Activated T-cell treated with anti-CD3 and anti-CD28 coated beads for 4 hours (primary cell): ENCODE results near the gene MAMDC4.
A peak's percentile ranks its signal among the peaks of the same experiment; 100 is the strongest.
"Not testable (repeated sequence)": the region's sequence is repeated elsewhere in the genome, so short reads cannot be mapped to it uniquely, and the experiment has no call there.

ENCODE experiments used
- DNase-seq: peaks from one replicate; pipeline ENCODE4 v3.0.0-alpha.2; 2020

The MAMDC4 gene

DNA sequence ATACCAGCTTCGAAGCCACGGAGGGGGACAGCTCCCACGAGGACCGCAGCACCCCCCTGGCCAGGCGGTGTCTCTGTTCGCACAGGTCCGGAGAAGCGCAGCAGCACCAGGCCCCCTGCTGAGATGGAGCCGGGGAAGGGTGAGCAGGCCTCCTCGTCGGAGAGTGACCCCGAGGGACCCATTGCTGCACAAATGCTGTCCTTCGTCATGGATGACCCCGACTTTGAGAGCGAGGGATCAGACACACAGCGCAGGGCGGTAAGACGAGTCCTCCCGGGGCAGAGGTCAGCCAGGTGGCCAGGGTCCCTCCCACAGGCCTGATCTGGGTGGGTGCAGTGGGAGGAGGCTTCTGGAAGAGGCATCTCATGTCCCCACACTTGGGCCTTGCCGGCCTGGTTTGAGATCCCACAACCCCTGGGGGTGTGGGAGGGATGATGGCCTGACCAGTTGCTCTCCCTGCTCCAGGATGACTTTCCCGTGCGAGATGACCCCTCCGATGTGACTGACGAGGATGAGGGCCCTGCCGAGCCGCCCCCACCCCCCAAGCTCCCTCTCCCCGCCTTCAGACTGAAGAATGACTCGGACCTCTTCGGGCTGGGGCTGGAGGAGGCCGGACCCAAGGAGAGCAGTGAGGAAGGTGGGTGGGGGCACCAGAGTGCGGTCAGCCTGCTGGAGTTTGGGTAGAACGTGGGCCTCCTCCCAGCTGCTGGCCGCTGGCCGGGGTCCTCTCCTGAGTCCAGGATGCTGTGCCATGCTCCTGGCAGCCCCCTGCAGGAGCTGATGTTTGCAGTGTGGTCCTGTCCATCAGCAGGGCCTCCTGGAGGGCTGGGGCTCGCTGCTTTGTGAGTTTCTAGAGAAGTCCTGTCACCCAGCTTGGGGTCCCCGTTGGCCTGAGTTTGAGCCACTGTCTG lies 12.7 kb upstream of the MAMDC4 start:
- DNase-seq: no peak

DNA sequence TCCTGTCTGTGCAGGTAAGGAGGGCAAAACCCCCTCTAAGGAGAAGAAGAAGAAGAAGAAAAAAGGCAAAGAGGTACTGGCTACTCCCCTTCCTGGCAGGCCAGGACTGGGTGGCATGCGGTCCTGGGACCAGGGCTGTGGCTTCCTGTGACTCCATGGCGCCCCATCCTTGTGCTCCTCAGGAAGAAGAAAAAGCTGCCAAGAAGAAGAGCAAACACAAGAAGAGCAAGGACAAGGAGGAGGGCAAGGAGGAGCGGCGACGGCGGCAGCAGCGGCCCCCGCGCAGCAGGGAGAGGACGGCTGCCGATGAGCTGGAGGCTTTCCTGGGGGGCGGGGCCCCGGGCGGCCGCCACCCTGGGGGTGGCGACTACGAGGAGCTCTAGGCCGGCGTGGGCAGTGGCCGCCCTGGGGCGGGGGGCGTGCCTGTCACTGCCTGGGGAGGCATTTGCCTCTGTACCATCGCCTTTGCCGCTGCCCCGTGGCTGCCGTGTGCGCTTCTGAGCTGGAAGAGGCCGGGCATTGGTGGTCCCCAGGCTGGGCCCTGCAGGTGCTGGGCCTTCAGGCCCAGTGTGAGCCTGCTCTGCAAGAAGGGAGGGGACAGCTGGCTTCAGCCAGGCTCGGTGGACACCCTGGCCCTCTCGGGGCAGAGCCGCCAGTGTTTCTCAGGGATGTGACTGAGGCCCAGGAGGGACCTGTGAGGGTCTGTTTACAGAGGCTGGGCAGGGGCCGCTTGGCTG lies 11.8 kb upstream of the MAMDC4 start:
- no peak for DNase-seq

DNA sequence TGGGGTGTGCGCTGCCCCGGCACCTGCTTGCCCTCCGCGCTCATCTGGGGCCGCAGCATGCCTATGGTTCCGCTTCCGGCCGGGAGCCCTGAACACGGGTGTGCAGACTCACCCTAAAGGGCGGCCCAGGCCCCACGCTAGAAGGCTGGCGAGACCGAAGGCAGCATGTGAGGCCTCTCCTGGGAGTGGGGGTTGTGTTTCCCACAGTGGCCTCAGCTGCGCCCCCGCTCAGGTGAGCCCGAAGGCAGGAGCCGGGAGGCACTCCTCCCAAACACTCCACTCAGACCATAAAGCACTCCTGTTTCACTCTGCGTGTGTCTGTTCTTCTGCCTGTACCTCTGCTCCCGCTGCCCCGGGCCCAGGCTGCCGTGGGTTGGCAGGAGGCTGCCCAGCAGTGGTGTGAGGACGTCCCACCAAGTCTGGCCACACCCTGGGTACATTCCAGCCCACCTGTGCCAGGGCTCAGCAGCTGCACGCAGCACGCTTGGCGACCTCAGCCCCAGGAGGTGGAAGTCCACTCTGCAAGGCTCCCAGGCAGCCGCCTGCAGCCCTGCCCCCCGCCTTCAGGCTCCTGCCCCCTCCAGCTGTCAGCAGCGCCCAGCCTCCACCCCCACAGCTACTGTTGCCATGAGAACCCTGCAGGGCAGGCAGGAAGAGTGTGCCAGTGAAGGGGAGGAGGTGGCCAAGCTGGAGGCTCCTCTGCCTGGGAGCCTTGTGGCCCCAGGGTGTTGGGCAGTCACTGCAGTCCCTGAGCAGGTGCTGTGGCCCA lies 11.1 kb upstream of the MAMDC4 start:
- DNase-seq: no peak

- DNase-seq: not testable (repeated sequence)
These were observed 10.3 kb upstream of the MAMDC4 start for GRCh38 chr9:136841646-136842379.

GRCh38 chr9:136842380-136842948 lies 9.7 kb upstream of the MAMDC4 start, which contains the start of gene AJM1:
AJM1 (plus strand) TSS chr9:136842478; CDS start chr9:136844415, 1,937 bp downstream.
- DNase-seq: peak; percentile 70

DNA sequence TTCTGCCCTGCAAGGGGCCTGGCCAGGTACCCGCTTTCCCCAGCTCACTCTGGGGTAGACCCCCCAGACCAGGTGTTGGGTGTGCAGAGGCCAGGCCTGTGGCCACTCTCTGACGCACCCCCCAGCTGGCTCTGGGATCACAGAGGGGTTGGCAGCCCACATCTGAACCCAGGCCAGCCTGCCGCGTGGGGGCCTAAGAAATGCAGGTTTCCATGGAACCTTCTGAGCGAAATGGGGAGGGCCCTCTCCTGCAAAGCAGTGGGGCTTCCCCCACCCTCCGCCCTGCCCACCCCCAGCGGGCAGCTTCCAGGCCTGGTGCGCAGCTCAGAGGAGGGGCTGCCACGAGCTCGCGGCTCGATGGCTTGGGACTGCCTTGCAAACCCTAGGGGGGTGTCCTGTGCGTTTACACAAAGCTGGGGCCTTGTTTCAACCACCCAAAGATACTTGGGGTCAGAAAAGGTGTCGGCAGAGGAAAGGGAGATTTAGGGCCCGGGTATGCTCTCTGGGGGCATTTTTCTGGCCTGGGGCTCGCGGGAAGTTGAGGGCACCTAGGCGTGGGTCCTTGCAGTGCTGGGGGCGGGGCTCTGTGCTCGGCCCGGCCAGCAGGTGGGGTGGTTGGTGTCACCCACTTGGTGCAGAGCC lies 8.9 kb upstream of the MAMDC4 start:
- DNase-seq: not testable (repeated sequence)

DNA sequence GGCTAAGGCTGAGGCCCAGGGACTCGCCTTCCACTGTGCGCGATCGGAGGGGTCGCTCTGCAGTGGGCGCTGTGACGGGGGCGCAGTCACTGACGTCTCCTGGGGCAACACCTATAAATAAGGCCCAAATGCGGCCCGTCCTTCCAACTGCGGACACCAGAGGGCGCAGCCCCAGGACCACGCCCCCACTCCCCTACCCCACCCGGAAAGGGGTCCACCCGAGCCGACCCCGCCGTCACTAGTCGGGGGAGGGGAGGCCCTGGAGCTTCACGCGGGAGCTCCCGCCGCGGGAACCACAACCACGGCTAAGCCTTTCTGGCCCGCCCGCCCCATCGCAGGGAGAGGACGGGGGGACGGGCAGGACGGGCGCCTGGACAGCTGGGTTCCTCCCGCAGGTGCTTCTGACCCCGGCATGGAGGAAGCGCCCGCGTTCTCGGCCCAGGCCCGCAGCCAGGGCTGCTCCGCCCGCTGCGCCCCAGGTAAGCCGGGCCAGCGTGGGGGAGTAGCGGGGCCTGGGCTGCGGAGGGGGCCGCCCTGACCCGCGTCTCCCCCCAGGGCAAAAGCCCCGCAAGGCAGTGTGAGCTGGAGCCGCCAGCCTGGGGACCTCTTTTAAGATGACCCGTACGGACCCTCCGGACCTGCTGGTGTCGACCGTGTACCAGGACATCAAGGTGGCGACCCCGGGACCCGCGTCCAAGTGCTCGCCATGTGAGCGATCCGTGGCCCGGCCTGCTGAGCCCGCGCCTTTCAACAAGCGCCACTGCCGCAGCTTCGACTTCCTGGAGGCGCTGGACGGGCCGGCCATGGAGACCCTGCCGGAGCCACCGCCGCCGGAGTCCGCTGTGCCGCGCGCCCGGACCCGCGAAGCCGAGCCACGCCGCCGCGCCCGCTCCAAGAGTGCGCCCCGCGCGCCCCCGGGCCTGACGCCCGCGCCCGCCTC lies 8.1 kb upstream of the MAMDC4 start:
- peak; percentile 51 for DNase-seq

DNA sequence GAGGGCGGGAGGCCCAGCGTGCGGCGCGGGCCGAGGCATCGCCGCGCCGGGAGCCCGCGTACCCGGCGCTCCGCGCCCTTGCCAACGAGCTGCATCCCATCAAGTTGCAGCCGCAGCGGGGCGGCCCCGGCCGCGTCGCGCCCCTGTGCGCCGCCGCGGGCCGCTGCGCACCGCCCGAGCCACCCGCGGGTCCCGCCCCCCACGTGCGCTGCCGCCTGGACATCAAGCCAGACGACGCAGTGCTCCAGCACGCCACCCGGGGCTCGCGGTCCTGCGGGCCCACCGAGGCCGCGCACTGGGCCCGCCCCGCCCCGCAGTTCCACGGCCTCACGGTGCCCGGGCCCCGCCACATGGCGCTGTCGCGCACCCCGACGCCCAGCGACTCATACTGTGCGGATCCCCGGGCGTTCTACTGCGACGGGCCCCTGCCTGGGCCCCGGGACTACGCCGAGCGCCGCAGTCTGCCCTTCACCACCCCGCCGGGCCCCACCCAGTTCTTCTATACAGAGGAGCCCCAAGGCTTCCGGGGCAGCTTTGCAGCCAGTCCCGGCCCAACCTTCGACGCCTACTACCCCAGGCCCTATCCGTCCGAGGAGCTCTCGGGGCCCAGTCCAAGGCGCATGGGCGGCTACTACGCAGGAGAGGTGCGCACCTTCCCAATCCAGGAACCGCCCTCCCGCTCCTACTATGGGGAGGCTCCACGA lies 7.2 kb upstream of the MAMDC4 start:
- DNase-seq: no peak

- no peak for DNase-seq
These were observed 6.5 kb upstream of the MAMDC4 start for GRCh38 chr9:136845465-136846260.

- DNase-seq: peak; percentile 33
These were observed 5.6 kb upstream of the MAMDC4 start for GRCh38 chr9:136846376-136847087.

DNA sequence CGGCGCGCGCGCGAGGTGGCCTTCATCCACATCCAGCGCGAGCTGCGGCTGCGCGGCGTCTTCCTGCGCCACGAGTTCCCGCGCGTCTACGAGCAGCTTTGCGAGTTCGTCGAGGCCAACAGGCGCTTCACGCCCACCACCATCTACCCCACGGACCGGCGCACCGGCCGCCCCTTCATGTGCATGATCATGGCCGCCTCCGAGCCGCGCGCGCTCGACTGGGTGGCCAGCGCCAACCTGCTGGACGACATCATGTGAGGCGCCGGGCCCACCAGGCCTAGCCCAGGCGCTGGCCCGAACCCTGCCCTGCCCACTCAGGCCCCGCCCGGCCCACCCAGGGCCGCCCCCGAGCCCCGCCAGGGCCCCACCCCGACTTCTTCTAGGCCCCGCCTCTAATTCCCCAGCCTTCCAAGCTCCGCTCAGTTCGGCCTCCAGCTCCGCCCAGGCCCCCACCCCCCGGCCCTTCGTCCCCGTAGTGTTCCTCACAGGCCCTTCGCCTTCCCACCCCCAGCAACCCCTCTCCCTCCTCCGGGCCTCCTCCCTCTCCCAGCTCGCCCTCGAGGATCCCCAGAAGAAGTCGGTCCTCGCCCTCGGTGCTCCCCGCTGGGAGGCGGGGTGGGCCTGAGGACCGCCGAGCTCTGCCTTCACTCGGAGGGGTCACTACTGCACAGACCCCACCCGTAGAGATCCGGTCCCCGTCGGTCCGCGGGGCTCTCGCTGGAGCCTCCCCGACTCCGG lies 4.9 kb upstream of the MAMDC4 start:
- DNase-seq: no peak

GRCh38 chr9:136847826-136848392 lies 4.2 kb upstream of the MAMDC4 start:
- peak; percentile 45 for DNase-seq

GRCh38 chr9:136848393-136849037 lies 3.6 kb upstream of the MAMDC4 start:
- no peak for DNase-seq

GRCh38 chr9:136849038-136849959 lies 2.8 kb upstream of the MAMDC4 start, which contains the start of gene PHPT1:
PHPT1 (plus strand) TSS chr9:136849409; CDS start chr9:136849431, 22 bp downstream.
- DNase-seq: peak; percentile 92
